ENCODE data around the gene KLHL29. TPM values are rescaled to one million over a fixed set of nuclear protein-coding genes. Genes with fewer than 3 reads are reported as not detected.

KLHL29 gene
- polyA plus RNA-seq, 1 of the 3 experiments (the other 2 are of a cell fraction): 4.6 TPM

DNA sequence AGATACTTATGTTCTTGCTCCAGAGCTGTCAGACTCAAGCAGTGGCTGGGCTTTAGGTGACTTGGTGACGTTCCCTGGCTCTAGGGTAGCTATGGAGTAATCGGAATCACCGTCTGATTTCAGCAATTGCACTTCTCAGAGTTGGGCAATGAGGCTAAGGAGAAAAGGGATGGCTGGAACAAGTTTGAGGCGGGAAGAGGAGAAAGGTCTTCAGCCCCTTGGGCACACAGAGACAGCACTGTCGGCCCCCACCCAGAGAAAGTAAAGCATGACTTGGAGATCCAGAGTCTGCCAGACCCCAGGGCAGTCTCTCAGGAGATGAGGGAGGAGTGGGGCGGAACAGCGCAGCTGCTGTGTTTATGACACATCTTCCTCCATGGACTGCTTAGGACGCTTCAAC, 114.5 kb downstream of the KLHL29 start:
- Histone ChIP-seq H3K27me3 (ENCODE audit: insufficient read depth) (no peaks in the 10 kb centered on the region), H3F3A (replicated peaks; ENCODE audit: insufficient read depth) (no peaks in the 10 kb centered on the region), H3K4me3 (ENCODE audit: low read depth in 2 of 2, low read length in 1 of 2) (no peak overlapping the region), H3K4me1 (ENCODE audit: control insufficient read depth in 1 of 2, insufficient read depth in 2 of 2, low read depth in 1 of 2, low read length in 1 of 2) (peaks cover 25 to 33% of the 10 kb centered on the region in 2 experiments; a peak in 3 of 4 replicates), H3K9ac (no peak overlapping the region), H3K4me2 (no peak overlapping the region), H3K27ac (ENCODE audit: low read depth in 2 of 2, low read length in 1 of 2) (no peak overlapping the region), H3K9me3 (no peaks in the 10 kb centered on the region), H2AFZ (ENCODE audit: low read depth) (no peak overlapping the region), H3K79me2 (ENCODE audit: insufficient read depth) (no peaks in the 10 kb centered on the region), H3K9me2 (no peaks in the 10 kb centered on the region), H3K36me3 (replicated peaks in 1 of 2; ENCODE audit: control insufficient read depth in 1 of 2, insufficient read depth in 2 of 2, low read length in 1 of 2) (no peaks in the 10 kb centered on the region), H4K20me1 (ENCODE audit: insufficient read depth) (no peaks in the 10 kb centered on the region)
- TF ChIP-seq, protein P1, sequence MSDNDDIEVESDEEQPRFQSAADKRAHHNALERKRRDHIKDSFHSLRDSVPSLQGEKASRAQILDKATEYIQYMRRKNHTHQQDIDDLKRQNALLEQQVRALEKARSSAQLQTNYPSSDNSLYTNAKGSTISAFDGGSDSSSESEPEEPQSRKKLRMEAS (IDR thresholded peaks at IDR 0.05; ENCODE audit: low read depth): no peak
- TF ChIP-seq RFX5 (IDR thresholded peaks at IDR 0.05; ENCODE audit: low read length) (no peak), TAF1 (IDR thresholded peaks at IDR 0.05; ENCODE audit: borderline replicate concordance, low read depth, low read length) (no peak), NRF1 (IDR thresholded peaks at IDR 0.05; ENCODE audit: low read depth, low read length) (no peak), RCOR1 (IDR thresholded peaks at IDR 0.05; ENCODE audit: low read length) (no peak), GATA2 (CRISPR knock-in tag; IDR thresholded peaks at IDR 0.05) (no peak), FOXJ3 (CRISPR knock-in tag; IDR thresholded peaks at IDR 0.05) (no peak), POLR2AphosphoS5 (IDR thresholded peaks at IDR 0.05; ENCODE audit: low read depth, low read length) (no peak), RXRA (IDR thresholded peaks at IDR 0.05; ENCODE audit: borderline replicate concordance, low read depth) (no peak), TCF12 (IDR thresholded peaks at IDR 0.05) (no peak)
- TF ChIP-seq, protein P2, sequence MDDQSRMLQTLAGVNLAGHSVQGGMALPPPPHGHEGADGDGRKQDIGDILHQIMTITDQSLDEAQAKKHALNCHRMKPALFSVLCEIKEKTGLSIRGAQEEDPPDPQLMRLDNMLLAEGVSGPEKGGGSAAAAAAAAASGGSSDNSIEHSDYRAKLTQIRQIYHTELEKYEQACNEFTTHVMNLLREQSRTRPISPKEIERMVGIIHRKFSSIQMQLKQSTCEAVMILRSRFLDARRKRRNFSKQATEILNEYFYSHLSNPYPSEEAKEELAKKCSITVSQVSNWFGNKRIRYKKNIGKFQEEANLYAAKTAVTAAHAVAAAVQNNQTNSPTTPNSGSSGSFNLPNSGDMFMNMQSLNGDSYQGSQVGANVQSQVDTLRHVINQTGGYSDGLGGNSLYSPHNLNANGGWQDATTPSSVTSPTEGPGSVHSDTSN (IDR thresholded peaks at IDR 0.05): no peak
- TF ChIP-seq, protein P3, sequence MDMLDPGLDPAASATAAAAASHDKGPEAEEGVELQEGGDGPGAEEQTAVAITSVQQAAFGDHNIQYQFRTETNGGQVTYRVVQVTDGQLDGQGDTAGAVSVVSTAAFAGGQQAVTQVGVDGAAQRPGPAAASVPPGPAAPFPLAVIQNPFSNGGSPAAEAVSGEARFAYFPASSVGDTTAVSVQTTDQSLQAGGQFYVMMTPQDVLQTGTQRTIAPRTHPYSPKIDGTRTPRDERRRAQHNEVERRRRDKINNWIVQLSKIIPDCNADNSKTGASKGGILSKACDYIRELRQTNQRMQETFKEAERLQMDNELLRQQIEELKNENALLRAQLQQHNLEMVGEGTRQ (IDR thresholded peaks at IDR 0.05; ENCODE audit: borderline replicate concordance, low read depth, low read length): no peak
- TF ChIP-seq, protein P4, sequence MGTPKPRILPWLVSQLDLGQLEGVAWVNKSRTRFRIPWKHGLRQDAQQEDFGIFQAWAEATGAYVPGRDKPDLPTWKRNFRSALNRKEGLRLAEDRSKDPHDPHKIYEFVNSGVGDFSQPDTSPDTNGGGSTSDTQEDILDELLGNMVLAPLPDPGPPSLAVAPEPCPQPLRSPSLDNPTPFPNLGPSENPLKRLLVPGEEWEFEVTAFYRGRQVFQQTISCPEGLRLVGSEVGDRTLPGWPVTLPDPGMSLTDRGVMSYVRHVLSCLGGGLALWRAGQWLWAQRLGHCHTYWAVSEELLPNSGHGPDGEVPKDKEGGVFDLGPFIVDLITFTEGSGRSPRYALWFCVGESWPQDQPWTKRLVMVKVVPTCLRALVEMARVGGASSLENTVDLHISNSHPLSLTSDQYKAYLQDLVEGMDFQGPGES (IDR thresholded peaks at IDR 0.05; ENCODE audit: low read depth, low read length): no peak
- TF ChIP-seq, protein P5, sequence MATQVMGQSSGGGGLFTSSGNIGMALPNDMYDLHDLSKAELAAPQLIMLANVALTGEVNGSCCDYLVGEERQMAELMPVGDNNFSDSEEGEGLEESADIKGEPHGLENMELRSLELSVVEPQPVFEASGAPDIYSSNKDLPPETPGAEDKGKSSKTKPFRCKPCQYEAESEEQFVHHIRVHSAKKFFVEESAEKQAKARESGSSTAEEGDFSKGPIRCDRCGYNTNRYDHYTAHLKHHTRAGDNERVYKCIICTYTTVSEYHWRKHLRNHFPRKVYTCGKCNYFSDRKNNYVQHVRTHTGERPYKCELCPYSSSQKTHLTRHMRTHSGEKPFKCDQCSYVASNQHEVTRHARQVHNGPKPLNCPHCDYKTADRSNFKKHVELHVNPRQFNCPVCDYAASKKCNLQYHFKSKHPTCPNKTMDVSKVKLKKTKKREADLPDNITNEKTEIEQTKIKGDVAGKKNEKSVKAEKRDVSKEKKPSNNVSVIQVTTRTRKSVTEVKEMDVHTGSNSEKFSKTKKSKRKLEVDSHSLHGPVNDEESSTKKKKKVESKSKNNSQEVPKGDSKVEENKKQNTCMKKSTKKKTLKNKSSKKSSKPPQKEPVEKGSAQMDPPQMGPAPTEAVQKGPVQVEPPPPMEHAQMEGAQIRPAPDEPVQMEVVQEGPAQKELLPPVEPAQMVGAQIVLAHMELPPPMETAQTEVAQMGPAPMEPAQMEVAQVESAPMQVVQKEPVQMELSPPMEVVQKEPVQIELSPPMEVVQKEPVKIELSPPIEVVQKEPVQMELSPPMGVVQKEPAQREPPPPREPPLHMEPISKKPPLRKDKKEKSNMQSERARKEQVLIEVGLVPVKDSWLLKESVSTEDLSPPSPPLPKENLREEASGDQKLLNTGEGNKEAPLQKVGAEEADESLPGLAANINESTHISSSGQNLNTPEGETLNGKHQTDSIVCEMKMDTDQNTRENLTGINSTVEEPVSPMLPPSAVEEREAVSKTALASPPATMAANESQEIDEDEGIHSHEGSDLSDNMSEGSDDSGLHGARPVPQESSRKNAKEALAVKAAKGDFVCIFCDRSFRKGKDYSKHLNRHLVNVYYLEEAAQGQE (IDR thresholded peaks at IDR 0.05; ENCODE audit: low read depth, low read length): no peak
- 83% methylated on average over 8 of the region's 8 CpGs for WGBS (ENCODE audit: low lambda C conversion rate)
- DNase-seq: no peak
- CTCF ChIA-PET: no interaction called here
- POLR2A ChIA-PET: no interaction called here

All from SK-N-SH (cell line).